Mesendoderm (in vitro differentiated cells): ENCODE data around the gene IL17RD.
"Not testable (repeated sequence)": the region's sequence is repeated elsewhere in the genome, so short reads cannot be mapped to it uniquely, and the experiment has no call there.

Experiments used
- DNase-seq: peaks from one replicate; pipeline ENCODE4 v3.0.0; 2013
- H2AK5ac ChIP-seq: 2 replicates; pipeline ENCODE4 v1.6.1; 2013; ENCODE audit warnings: low read length, inconsistent platforms
- H2BK120ac ChIP-seq: 2 replicates; pipeline ENCODE4 v1.6.1; 2013; ENCODE audit warnings: low read depth, mild to moderate bottlenecking, low read length, moderate library complexity, mixed read lengths
- H2BK15ac ChIP-seq: replicated peaks from 2 replicates; pipeline ENCODE4 v1.6.1; 2013; ENCODE audit warnings: low read depth, mild to moderate bottlenecking, moderate library complexity
- H2BK5ac ChIP-seq: 2 replicates; pipeline ENCODE4 v1.6.1; 2013; ENCODE audit warnings: low read length, inconsistent platforms
- H3K18ac ChIP-seq: 2 replicates; pipeline ENCODE4 v1.6.1; 2013; ENCODE audit warnings: mild to moderate bottlenecking, low read length, mixed read lengths
- H3K23ac ChIP-seq: one replicate; pipeline ENCODE4 v1.6.1; 2013; ENCODE audit warnings: low read length
- H3K27ac ChIP-seq: 2 replicates; pipeline ENCODE4 v1.5.1; 2013; ENCODE audit warnings: low read depth, mild to moderate bottlenecking, inconsistent platforms, low read length, moderate library complexity
- H3K27me3 ChIP-seq: 2 replicates; pipeline ENCODE4 v1.6.1; 2013; ENCODE audit warnings: low read length, control low read depth, mild to moderate bottlenecking, inconsistent platforms; ENCODE audit not compliant: insufficient read depth, poor library complexity
- H3K36me3 ChIP-seq: 2 replicates; pipeline ENCODE4 v1.6.1; 2013; ENCODE audit warnings: low read length, inconsistent platforms; ENCODE audit not compliant: control insufficient read depth, insufficient read depth
- H3K4ac ChIP-seq: one replicate; pipeline ENCODE4 v1.6.1; 2013; ENCODE audit warnings: low read depth, mild to moderate bottlenecking, low read length, moderate library complexity
- H3K4me1 ChIP-seq: 2 replicates; pipeline ENCODE4 v1.6.1; 2013; ENCODE audit warnings: low read depth, low read length, inconsistent platforms; ENCODE audit not compliant: control insufficient read depth
- H3K4me2 ChIP-seq: 2 replicates; pipeline ENCODE4 v1.6.1; 2013; ENCODE audit warnings: low read length
- H3K4me3 ChIP-seq: 2 replicates; pipeline ENCODE4 v1.5.1; 2013; ENCODE audit warnings: mild to moderate bottlenecking, low read length
- H3K56ac ChIP-seq: one replicate; pipeline ENCODE4 v1.6.1; 2013; ENCODE audit warnings: low read length
- H3K79me1 ChIP-seq: 2 replicates; pipeline ENCODE4 v1.6.1; 2013; ENCODE audit warnings: low read length, inconsistent platforms
- H3K79me2 ChIP-seq: 2 replicates; pipeline ENCODE4 v1.6.1; 2013; ENCODE audit warnings: mild to moderate bottlenecking, low read length; ENCODE audit not compliant: control insufficient read depth, insufficient read depth
- H3K9ac ChIP-seq: 2 replicates; pipeline ENCODE4 v1.6.1; 2013; ENCODE audit warnings: low read length, inconsistent platforms
- H4K5ac ChIP-seq: one replicate; pipeline ENCODE4 v1.6.1; 2013; ENCODE audit warnings: low read length
- H4K8ac ChIP-seq: one replicate; pipeline ENCODE4 v1.6.1; 2013; ENCODE audit warnings: low read depth, mild to moderate bottlenecking, control low read depth, low read length, moderate library complexity
- WGBS: extraction: QIAGEN DNeasy Blood & Tissue Kit; methylation state at CpG from one replicate; pipeline ENCODE4 v1.1.7; 2013; ENCODE audit warnings: low lambda C conversion rate, missing lambda C conversion rate; ENCODE audit not compliant: insufficient coverage; ENCODE audit errors: extremely low coverage; 5-methylcytosine and 5-hydroxymethylcytosine counted together

Gene IL17RD

GRCh38 chr3:57083266-57083995 is 81.7 kb downstream of the IL17RD start:
- H4K5ac ChIP-seq, H2AK5ac ChIP-seq, H3K79me2 ChIP-seq, H3K4me2 ChIP-seq, H3K18ac ChIP-seq, H3K4ac ChIP-seq, H2BK5ac ChIP-seq, H3K27ac ChIP-seq, H4K8ac ChIP-seq, H3K79me1 ChIP-seq, H2BK120ac ChIP-seq, H3K9ac ChIP-seq, H3K23ac ChIP-seq, H2BK15ac ChIP-seq, H3K27me3 ChIP-seq, H3K56ac ChIP-seq, H3K4me1 ChIP-seq, H3K36me3 ChIP-seq, H3K4me3 ChIP-seq, DNase-seq: not testable (repeated sequence)
- WGBS = no CpG with 5 or more reads among the region's 16 CpGs

- Histone ChIP-seq H3K79me2 (no peaks in the 10 kb centered on the region), H3K27ac (no peak overlapping the region), H3K4me1 (peaks cover 1% of the 10 kb centered on the region), H3K79me1 (peaks cover 3% of the 10 kb centered on the region), H2BK5ac (no peak overlapping the region), H3K27me3 (no peaks in the 10 kb centered on the region), H2BK15ac (no peak overlapping the region), H2AK5ac (no peak overlapping the region), H4K8ac (no peak overlapping the region), H3K4me3 (no peak overlapping the region), H3K23ac (no peak overlapping the region), H3K9ac (no peak overlapping the region), H3K36me3 (no peaks in the 10 kb centered on the region), H3K4ac (no peak overlapping the region), H3K56ac (no peak overlapping the region), H3K18ac (no peak overlapping the region), H2BK120ac (no peak overlapping the region), H4K5ac (no peak overlapping the region), H3K4me2 (no peak overlapping the region)
- no CpG with 5 or more reads among the region's 6 CpGs for WGBS
- no peak for DNase-seq
Measured at GRCh38 chr3:57082481-57082880, 82.7 kb downstream of the IL17RD start.

GRCh38 chr3:57081173-57081572 is 84.0 kb downstream of the IL17RD start:
- no peak overlapping the region for H3K4me2 ChIP-seq
- no peak overlapping the region for H2BK15ac ChIP-seq
- no peak overlapping the region for H4K8ac ChIP-seq
- no peak overlapping the region for H3K56ac ChIP-seq
- no peak for DNase-seq
- no peak overlapping the region for H2BK5ac ChIP-seq
- H3K79me2 ChIP-seq = no peaks in the 10 kb centered on the region
- H4K5ac ChIP-seq = no peak overlapping the region
- H2BK120ac ChIP-seq = no peak overlapping the region
- no peak overlapping the region for H3K4ac ChIP-seq
- H3K23ac ChIP-seq = no peak overlapping the region
- H3K36me3 ChIP-seq = no peaks in the 10 kb centered on the region
- H3K4me1 ChIP-seq = peaks cover 1% of the 10 kb centered on the region
- no peak overlapping the region for H3K4me3 ChIP-seq
- no CpG with 5 or more reads among the region's 3 CpGs for WGBS
- no peak overlapping the region for H3K9ac ChIP-seq
- H2AK5ac ChIP-seq = no peak overlapping the region
- H3K18ac ChIP-seq = no peak overlapping the region
- peaks cover 3% of the 10 kb centered on the region for H3K79me1 ChIP-seq
- no peak overlapping the region for H3K27ac ChIP-seq
- no peaks in the 10 kb centered on the region for H3K27me3 ChIP-seq

- Histone ChIP-seq H3K79me2 (no peaks in the 10 kb centered on the region), H2BK15ac (no peak overlapping the region), H3K36me3 (no peaks in the 10 kb centered on the region), H3K9ac (no peak overlapping the region), H3K4ac (no peak overlapping the region), H3K27me3 (no peaks in the 10 kb centered on the region), H3K4me3 (no peak overlapping the region), H2AK5ac (no peak overlapping the region), H3K79me1 (peaks cover 3% of the 10 kb centered on the region), H3K27ac (no peak overlapping the region), H3K56ac (no peak overlapping the region), H3K4me2 (no peak overlapping the region), H2BK5ac (no peak overlapping the region), H4K8ac (no peak overlapping the region), H3K23ac (no peak overlapping the region), H3K4me1 (peaks cover 1% of the 10 kb centered on the region), H3K18ac (no peak overlapping the region), H4K5ac (no peak overlapping the region), H2BK120ac (no peak overlapping the region)
- WGBS = no CpG with 5 or more reads among the region's 4 CpGs
- DNase-seq = no peak
Measured at GRCh38 chr3:57080171-57080570, 85.0 kb downstream of the IL17RD start.

- peak overlapping the region; percentile 7 for H3K4me3 ChIP-seq
- peak overlapping the region; percentile 71 for H3K18ac ChIP-seq
- no peaks in the 10 kb centered on the region for H3K27me3 ChIP-seq
- H2AK5ac ChIP-seq = no peak overlapping the region
- no CpG with 5 or more reads among the region's 25 CpGs for WGBS
- peak overlapping the region; percentile 69 for H3K9ac ChIP-seq
- no peak overlapping the region for H4K5ac ChIP-seq
- H2BK120ac ChIP-seq = no peak overlapping the region
- no peak for DNase-seq
- no peak overlapping the region for H2BK15ac ChIP-seq
- H3K23ac ChIP-seq = no peak overlapping the region
- peak overlapping the region; percentile 86 for H3K56ac ChIP-seq
- H3K79me1 ChIP-seq = peaks cover 3% of the 10 kb centered on the region
- H4K8ac ChIP-seq = no peak overlapping the region
- H2BK5ac ChIP-seq = no peak overlapping the region
- no peak overlapping the region for H3K27ac ChIP-seq
- no peak overlapping the region for H3K4ac ChIP-seq
- H3K79me2 ChIP-seq = no peaks in the 10 kb centered on the region
- no peaks in the 10 kb centered on the region for H3K36me3 ChIP-seq
- H3K4me1 ChIP-seq = peaks cover 1% of the 10 kb centered on the region
- peak overlapping the region; percentile 32 for H3K4me2 ChIP-seq
Measured at GRCh38 chr3:57079474-57079831, 85.7 kb downstream of the IL17RD start.
